Osteocyte (in vitro differentiated cells): Measurements from ENCODE around the gene MARVELD1. TPM values are rescaled to one million over a fixed set of nuclear protein-coding genes. Genes with fewer than 3 reads are reported as not detected.
A peak's percentile ranks its signal among the peaks of the same experiment; 100 is the strongest.

Experiments used
- DNase-seq: peaks from one replicate; pipeline ENCODE4 v3.0.0; 2021; ENCODE audit warnings: mixed read lengths; ENCODE audit not compliant: unreplicated experiment; ENCODE audit errors: extremely low spot score
- H3K27ac Mint-ChIP-seq: one replicate; pipeline ENCODE4 v1.8.0; 2021; ENCODE audit warnings: mild to moderate bottlenecking, mixed read lengths; ENCODE audit not compliant: unreplicated experiment
- H3K27me3 Mint-ChIP-seq: one replicate; pipeline ENCODE4 v1.8.0; 2021; ENCODE audit warnings: mixed read lengths; ENCODE audit not compliant: unreplicated experiment
- H3K36me3 Mint-ChIP-seq: one replicate; pipeline ENCODE4 v1.8.0; 2021; ENCODE audit warnings: mixed read lengths; ENCODE audit not compliant: unreplicated experiment
- H3K4me1 Mint-ChIP-seq: one replicate; pipeline ENCODE4 v1.8.0; 2021; ENCODE audit warnings: mixed read lengths; ENCODE audit not compliant: unreplicated experiment
- H3K4me3 Mint-ChIP-seq: one replicate; pipeline ENCODE4 v1.8.0; 2021; ENCODE audit warnings: mild to moderate bottlenecking, moderate library complexity, mixed read lengths; ENCODE audit not compliant: unreplicated experiment
- H3K9me3 Mint-ChIP-seq: one replicate; pipeline ENCODE4 v1.8.0; 2021; ENCODE audit warnings: mixed read lengths; ENCODE audit not compliant: unreplicated experiment
- total RNA-seq: library from RNA; stranded (reverse); gene quantifications from 2 replicates; pipeline ENCODE4 v1.2.1, GENCODE V29; 2021
- TF ChIP-seq, protein P1 (sequence below): fragments of 200-600 bp; sonication (generic); IDR thresholded peaks from 2 replicates; pipeline ENCODE4 v1.5.0; 2021; ENCODE audit warnings: antibody characterized with exemption, mild to moderate bottlenecking, moderate library complexity

The MARVELD1 gene
- total RNA-seq, 1 donor from 2014 or later = 107 TPM

DNA sequence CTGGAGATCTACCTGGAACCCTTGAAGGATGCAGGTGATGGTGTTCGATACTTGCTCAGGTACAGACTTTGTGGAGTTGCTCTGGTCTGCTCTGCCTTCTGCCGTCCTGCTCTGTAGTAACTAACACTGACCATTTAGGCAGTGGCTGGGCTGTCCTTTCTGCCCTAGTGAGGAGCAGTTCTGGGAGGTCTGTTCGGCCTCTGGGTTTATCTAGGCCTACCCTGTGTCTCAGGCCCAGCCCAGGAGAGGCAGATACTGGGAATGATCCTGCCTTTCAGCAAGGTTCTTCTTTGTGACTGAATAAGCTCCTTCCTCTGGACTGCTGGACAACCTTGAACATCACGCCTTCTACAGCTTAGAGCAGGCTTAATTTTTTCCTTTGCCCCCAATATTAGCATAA is 25.1 kb downstream of the MARVELD1 start:
- Mint-ChIP-seq H3K36me3 (peaks cover 18% of the 10 kb centered on the region), H3K9me3 (no peaks in the 10 kb centered on the region), H3K4me3 (peak overlapping the region; percentile 96), H3K4me1 (peaks cover 29% of the 10 kb centered on the region), H3K27ac (no peak overlapping the region), H3K27me3 (no peaks in the 10 kb centered on the region)
- TF ChIP-seq, protein P1, sequence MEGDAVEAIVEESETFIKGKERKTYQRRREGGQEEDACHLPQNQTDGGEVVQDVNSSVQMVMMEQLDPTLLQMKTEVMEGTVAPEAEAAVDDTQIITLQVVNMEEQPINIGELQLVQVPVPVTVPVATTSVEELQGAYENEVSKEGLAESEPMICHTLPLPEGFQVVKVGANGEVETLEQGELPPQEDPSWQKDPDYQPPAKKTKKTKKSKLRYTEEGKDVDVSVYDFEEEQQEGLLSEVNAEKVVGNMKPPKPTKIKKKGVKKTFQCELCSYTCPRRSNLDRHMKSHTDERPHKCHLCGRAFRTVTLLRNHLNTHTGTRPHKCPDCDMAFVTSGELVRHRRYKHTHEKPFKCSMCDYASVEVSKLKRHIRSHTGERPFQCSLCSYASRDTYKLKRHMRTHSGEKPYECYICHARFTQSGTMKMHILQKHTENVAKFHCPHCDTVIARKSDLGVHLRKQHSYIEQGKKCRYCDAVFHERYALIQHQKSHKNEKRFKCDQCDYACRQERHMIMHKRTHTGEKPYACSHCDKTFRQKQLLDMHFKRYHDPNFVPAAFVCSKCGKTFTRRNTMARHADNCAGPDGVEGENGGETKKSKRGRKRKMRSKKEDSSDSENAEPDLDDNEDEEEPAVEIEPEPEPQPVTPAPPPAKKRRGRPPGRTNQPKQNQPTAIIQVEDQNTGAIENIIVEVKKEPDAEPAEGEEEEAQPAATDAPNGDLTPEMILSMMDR = no peak
- no peak for DNase-seq

DNA sequence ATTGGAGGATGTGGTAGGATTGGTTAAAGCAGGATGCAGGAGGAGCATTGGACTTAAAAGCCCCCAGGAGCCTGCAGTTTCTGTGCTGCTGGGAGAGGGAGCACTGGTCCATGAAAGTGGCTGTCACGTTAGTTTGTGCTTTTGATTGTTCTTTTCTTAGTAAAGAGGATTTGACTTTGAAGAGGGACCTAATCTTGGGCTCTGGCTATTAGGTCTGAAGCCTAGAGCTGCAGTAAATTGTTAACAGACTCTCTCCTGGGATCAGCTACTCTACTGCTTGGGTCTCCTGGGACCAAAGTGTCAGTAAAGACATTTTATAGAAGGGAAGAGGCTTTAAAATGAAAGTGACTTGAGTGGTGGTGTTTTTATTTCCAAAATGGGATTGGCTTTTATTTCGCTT is 27.1 kb downstream of the MARVELD1 start:
- H3K27ac Mint-ChIP-seq = no peak overlapping the region
- no peaks in the 10 kb centered on the region for H3K9me3 Mint-ChIP-seq
- TF ChIP-seq, protein P1 = no peak
- DNase-seq = no peak
- H3K36me3 Mint-ChIP-seq = peaks cover 30% of the 10 kb centered on the region
- no peak overlapping the region for H3K4me3 Mint-ChIP-seq
- peaks cover 29% of the 10 kb centered on the region for H3K4me1 Mint-ChIP-seq
- H3K27me3 Mint-ChIP-seq = no peaks in the 10 kb centered on the region

DNA sequence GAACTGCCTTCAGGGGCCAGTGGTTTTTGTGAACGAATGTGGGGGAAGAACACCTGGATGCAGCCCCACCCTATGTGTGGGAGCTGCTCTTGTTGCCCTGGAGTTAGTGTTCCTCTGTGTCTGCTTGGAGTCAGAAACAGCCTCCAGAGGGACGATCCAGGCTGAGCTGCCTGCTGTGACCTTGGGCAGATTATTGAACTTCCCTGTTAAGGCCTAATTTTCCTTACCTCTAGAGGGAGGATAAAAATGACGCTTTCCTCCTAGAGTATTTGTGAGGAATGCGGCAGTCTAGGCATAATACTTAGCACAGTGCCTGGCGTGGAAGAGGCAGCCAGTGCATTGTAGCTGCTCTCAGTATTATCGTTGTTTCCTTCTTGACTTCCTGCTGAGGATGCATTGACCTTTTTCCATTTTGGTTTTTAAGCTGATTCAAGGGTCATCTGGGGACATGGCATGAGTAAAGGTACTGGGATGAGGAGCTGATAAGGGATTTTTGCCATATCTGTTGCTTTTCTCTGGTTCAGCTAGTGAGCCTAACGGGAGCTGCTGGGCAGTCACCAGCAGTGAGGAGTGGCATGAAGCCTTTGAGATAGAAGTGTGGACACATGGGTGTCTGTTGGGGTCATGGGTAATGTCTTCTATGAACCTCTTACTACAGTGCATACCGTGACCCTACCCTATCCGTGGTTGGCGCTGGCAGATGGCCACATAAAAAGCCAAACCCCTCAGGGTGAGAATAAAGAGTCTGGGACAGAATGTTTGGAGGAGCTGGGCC is 29.8 kb downstream of the MARVELD1 start:
- H3K27me3 Mint-ChIP-seq = no peaks in the 10 kb centered on the region

GRCh38 chr10:97744405-97745035 is 31.0 kb downstream of the MARVELD1 start:
- no peak for DNase-seq
- Mint-ChIP-seq H3K4me3 (no peak overlapping the region), H3K27ac (no peak overlapping the region), H3K27me3 (no peaks in the 10 kb centered on the region), H3K9me3 (no peaks in the 10 kb centered on the region), H3K36me3 (peaks cover 46% of the 10 kb centered on the region), H3K4me1 (peaks cover 11% of the 10 kb centered on the region)
- TF ChIP-seq, protein P1 = no peak

More for the DNA sequence above, 29.8 kb downstream of the MARVELD1 start:
- DNase-seq = no peak
- Mint-ChIP-seq H3K4me1 (peaks cover 15% of the 10 kb centered on the region), H3K4me3 (no peak overlapping the region), H3K27ac (no peak overlapping the region), H3K36me3 (peaks cover 45% of the 10 kb centered on the region), H3K9me3 (no peaks in the 10 kb centered on the region)
- TF ChIP-seq, protein P1 = no peak

DNA sequence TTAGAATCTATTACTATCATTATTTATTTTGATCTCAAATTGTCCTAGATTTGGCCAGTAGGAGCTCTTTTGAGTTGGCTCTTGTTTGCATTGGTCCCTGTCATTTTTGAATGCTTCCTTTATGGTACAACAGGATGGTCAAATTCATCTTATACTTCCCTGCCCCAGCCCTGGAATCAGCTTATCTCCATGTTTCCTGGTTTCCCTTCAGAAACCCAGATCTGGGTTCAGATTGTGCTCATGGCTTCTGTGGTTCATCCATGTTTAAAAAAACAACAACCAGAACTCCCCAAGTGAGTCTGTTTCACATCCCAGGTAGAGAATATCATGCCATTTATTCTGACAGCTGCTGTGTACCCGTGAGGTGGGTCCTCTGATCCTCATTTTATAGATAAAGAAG is 34.0 kb downstream of the MARVELD1 start:
- Mint-ChIP-seq H3K4me3 (no peak overlapping the region), H3K27ac (no peak overlapping the region), H3K9me3 (no peaks in the 10 kb centered on the region), H3K4me1 (no peaks in the 10 kb centered on the region), H3K36me3 (peaks cover 52% of the 10 kb centered on the region), H3K27me3 (no peaks in the 10 kb centered on the region)
- no peak for DNase-seq
- TF ChIP-seq, protein P1 = no peak
